ENCODE data around the gene C20orf141. TPM values are rescaled to one million over a fixed set of nuclear protein-coding genes. Genes with fewer than 3 reads are reported as not detected.
A peak's percentile ranks its signal among the peaks of the same experiment; 100 is the strongest.
"Not testable (repeated sequence)": the region's sequence is repeated elsewhere in the genome, so short reads cannot be mapped to it uniquely, and the experiment has no call there.

C20orf141 gene
- total RNA-seq (not detected), polyA plus RNA-seq (not detected)

DNA sequence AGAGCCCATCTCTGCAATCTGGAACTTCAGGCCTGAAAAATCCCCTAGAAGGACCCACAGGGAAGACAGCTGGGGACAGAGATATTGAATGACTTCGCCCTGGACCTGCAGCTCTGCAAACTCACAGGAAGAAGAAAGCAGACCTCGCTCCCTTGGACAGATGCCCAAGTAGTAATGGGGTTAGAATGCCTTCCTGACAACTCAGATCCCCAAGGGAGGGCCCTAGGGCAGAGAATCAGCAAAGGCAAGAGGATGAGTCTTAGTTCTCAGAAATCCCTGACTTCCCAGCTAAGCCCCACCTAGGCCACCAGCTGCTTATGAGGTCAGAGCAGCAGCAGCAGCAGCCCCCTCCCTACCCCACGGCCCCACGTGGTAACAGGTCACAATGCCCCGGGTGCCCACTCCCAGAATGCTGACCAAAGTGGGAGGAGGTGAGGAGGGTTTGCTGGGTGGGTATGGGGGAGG lies at the start of gene C20orf141:
C20orf141 (plus strand) TSS at position 401 of the 465 bp plus-strand sequence. CDS start 198 bp downstream, outside the sequence.
- no peak for ATAC-seq (ENCODE audit: low read depth in 2 of 2)
- H3K9me3 Mint-ChIP-seq = peaks cover 0 to 10% (median 2%) of the 10 kb centered on the region in 7 donors
- DNase-seq = no peak
- no peaks in the 10 kb centered on the region for H3K4me1 Mint-ChIP-seq
- peaks cover 52% of the 10 kb centered on the region for H3K27me3 Mint-ChIP-seq
- Histone ChIP-seq H3K27me3 (ENCODE audit: control insufficient read depth, insufficient read depth, low read length) (peaks cover 8% of the 10 kb centered on the region), H3K4me1 (ENCODE audit: control insufficient read depth, insufficient read depth, low read length, poor library complexity, severe bottlenecking) (no peaks in the 10 kb centered on the region), H3K36me3 (ENCODE audit: control insufficient read depth, insufficient read depth, low read length) (no peaks in the 10 kb centered on the region), H3K4me3 (ENCODE audit: low read depth, low read length) (no peak within 1 kb of the TSS), H3K9me3 (ENCODE audit: control insufficient read depth in 2 of 2, low read length in 2 of 2) (peaks cover 0 to 9% of the 10 kb centered on the region in 2 experiments), H3K27ac (ENCODE audit: insufficient read depth, low read length, poor library complexity, severe bottlenecking) (no peak within 1 kb of the TSS)
- H3K4me3 Mint-ChIP-seq = peak within 1 kb of the TSS in 1 of 4 donors; percentile 13
- peak within 1 kb of the TSS in 2 of 3 donors; percentile 26 to 58 for H3K27ac Mint-ChIP-seq
- no peaks in the 10 kb centered on the region for H3K36me3 Mint-ChIP-seq

DNA sequence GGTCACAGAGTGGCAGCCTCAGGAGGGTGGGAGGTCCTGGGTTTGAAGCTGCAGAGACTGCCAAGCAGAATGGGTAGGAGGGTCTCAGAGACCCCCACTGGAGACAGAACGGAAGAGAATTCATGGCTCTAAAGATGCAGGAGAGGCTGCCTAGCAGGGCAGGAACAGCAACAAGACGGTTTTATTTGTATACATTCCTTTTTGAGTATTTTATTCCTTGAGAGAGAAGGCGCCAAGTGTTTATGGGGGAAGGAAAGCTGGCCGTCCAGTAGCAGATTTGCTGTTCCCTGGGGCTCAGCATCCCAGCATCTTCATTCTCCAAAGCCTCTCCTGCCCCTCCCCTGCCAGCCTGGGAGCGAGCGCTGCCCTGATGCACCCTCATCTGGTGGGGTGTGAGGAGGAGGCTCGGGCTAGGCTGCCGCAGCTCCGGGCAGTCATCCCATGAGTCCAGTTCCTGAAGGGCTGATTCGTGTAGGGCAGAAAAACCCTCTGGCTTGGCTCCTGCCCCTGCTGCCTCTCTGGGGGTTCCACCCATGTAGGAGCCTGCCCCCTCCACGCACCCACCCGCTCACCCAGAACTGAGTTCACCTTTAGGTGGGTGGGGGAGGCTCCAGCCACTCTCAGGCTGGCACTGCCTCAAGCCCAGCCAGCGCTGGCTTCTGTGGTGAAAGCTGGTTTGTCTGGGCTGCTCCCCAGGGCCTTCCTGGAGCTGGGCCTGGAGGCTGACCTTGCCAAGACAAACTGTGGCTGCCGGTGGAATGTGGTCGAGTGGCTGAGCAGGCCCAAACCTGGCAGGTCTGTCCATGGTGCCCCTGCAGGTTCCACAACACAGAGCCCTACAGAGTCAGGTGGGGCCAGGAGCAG lies 46.8 kb upstream of the C20orf141 start:
- no peaks in the 10 kb centered on the region for H3K4me1 ChIP-seq (ENCODE audit: control insufficient read depth, insufficient read depth, low read length, poor library complexity, severe bottlenecking)
- Mint-ChIP-seq H3K36me3 (no peaks in the 10 kb centered on the region), H3K4me1 (no peaks in the 10 kb centered on the region), H3K4me3 (no peak overlapping the region), H3K27me3 (peaks cover 51% of the 10 kb centered on the region), H3K27ac (no peak overlapping the region), H3K9me3 (peaks cover 0 to 3% (median 0%) of the 10 kb centered on the region in 7 donors)
- no peaks in the 10 kb centered on the region for H3K9me3 ChIP-seq (ENCODE audit: control insufficient read depth in 2 of 2, low read length in 2 of 2)
- no peak overlapping the region for H3K4me3 ChIP-seq (ENCODE audit: low read depth, low read length)
- ATAC-seq (ENCODE audit: low read depth in 2 of 2) (no peak), DNase-seq (no peak)
- H3K36me3 ChIP-seq (ENCODE audit: control insufficient read depth, insufficient read depth, low read length) = no peaks in the 10 kb centered on the region
- H3K27ac ChIP-seq (ENCODE audit: insufficient read depth, low read length, poor library complexity, severe bottlenecking) = no peak overlapping the region
- H3K27me3 ChIP-seq (ENCODE audit: control insufficient read depth, insufficient read depth, low read length) = no peaks in the 10 kb centered on the region

- Histone ChIP-seq H3K27me3 (ENCODE audit: control insufficient read depth, insufficient read depth, low read length) (no peaks in the 10 kb centered on the region), H3K36me3 (ENCODE audit: control insufficient read depth, insufficient read depth, low read length) (no peaks in the 10 kb centered on the region), H3K27ac (ENCODE audit: insufficient read depth, low read length, poor library complexity, severe bottlenecking) (no peak overlapping the region), H3K4me1 (ENCODE audit: control insufficient read depth, insufficient read depth, low read length, poor library complexity, severe bottlenecking) (no peaks in the 10 kb centered on the region), H3K4me3 (ENCODE audit: low read depth, low read length) (no peak overlapping the region), H3K9me3 (ENCODE audit: control insufficient read depth in 2 of 2, low read length in 2 of 2) (no peaks in the 10 kb centered on the region)
- no peak overlapping the region for H3K4me3 Mint-ChIP-seq
- no peak for DNase-seq
- peaks cover 48% of the 10 kb centered on the region for H3K27me3 Mint-ChIP-seq
- no peak overlapping the region for H3K27ac Mint-ChIP-seq
- H3K36me3 Mint-ChIP-seq = no peaks in the 10 kb centered on the region
- H3K4me1 Mint-ChIP-seq = no peaks in the 10 kb centered on the region
- ATAC-seq (ENCODE audit: low read depth in 2 of 2) = no peak
- H3K9me3 Mint-ChIP-seq = peaks cover 0 to 3% (median 0%) of the 10 kb centered on the region in 7 donors
Observed at GRCh38 chr20:2768632-2769015, 46.2 kb upstream of the C20orf141 start.

GRCh38 chr20:2770091-2770490 lies 44.7 kb upstream of the C20orf141 start:
- not testable (repeated sequence) for DNase-seq; H3K36me3 Mint-ChIP-seq; H3K27ac ChIP-seq (ENCODE audit: insufficient read depth, low read length, poor library complexity, severe bottlenecking); H3K36me3 ChIP-seq (ENCODE audit: control insufficient read depth, insufficient read depth, low read length); H3K27ac Mint-ChIP-seq; H3K4me1 ChIP-seq (ENCODE audit: control insufficient read depth, insufficient read depth, low read length, poor library complexity, severe bottlenecking); H3K4me3 ChIP-seq (ENCODE audit: low read depth, low read length); ATAC-seq (ENCODE audit: low read depth in 2 of 2); H3K4me1 Mint-ChIP-seq; H3K4me3 Mint-ChIP-seq; H3K9me3 ChIP-seq (ENCODE audit: control insufficient read depth in 2 of 2, low read length in 2 of 2); H3K9me3 Mint-ChIP-seq; H3K27me3 ChIP-seq (ENCODE audit: control insufficient read depth, insufficient read depth, low read length)
- peaks cover 47% of the 10 kb centered on the region for H3K27me3 Mint-ChIP-seq

DNA sequence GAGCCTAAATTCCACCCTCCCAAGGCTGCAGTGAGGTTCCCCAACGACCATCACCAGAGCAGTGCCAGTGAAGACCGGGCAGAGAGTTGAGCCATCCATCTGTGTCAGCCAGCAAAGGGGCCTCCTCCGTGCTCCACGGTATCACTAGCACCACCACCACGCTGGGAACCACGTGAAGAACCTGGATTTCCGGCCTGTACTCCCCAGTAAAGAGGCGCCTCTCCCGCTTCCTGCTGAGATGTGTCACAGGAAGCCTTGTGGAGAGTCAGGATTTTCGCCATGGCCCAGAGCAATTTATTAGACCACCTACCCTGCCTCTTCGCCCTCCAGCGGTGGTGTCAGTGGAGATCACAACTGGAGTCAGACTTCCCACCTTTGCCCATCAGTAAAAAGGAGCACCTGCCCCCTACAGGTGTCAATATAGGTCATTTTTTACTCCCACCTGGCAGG lies 43.1 kb upstream of the C20orf141 start:
- Histone ChIP-seq H3K27me3 (ENCODE audit: control insufficient read depth, insufficient read depth, low read length) (peaks cover 2% of the 10 kb centered on the region), H3K4me1 (ENCODE audit: control insufficient read depth, insufficient read depth, low read length, poor library complexity, severe bottlenecking) (no peaks in the 10 kb centered on the region), H3K36me3 (ENCODE audit: control insufficient read depth, insufficient read depth, low read length) (no peaks in the 10 kb centered on the region), H3K27ac (ENCODE audit: insufficient read depth, low read length, poor library complexity, severe bottlenecking) (no peak overlapping the region), H3K9me3 (ENCODE audit: control insufficient read depth in 2 of 2, low read length in 2 of 2) (no peaks in the 10 kb centered on the region), H3K4me3 (ENCODE audit: low read depth, low read length) (no peak overlapping the region)
- peaks cover 48% of the 10 kb centered on the region for H3K27me3 Mint-ChIP-seq
- ATAC-seq (ENCODE audit: low read depth in 2 of 2) (no peak), DNase-seq (no peak)
- H3K4me3 Mint-ChIP-seq = no peak overlapping the region
- H3K9me3 Mint-ChIP-seq = peaks cover 0 to 3% (median 0%) of the 10 kb centered on the region in 7 donors
- H3K4me1 Mint-ChIP-seq = no peaks in the 10 kb centered on the region
- no peaks in the 10 kb centered on the region for H3K36me3 Mint-ChIP-seq
- no peak overlapping the region for H3K27ac Mint-ChIP-seq

DNA sequence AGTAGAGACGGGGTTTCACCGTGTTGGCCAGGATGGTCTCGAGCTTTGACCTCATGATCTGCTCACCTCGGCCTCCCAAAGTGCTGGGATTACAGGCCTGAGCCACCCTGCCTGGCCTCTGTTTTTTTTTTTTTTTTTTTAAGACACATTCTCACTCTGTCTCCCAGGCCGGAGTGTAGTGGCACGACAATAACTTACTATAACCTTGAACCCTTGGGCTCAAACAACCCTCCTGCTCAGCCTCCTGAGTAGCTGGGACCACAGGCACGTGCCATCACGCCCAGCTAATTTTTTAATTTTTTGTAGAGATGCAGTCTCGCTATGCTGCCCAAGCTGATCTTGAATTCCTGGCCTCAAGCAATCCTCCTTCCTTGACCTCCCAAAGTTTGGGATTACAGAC lies 41.0 kb upstream of the C20orf141 start:
- peaks cover 41% of the 10 kb centered on the region for H3K27me3 Mint-ChIP-seq

DNA sequence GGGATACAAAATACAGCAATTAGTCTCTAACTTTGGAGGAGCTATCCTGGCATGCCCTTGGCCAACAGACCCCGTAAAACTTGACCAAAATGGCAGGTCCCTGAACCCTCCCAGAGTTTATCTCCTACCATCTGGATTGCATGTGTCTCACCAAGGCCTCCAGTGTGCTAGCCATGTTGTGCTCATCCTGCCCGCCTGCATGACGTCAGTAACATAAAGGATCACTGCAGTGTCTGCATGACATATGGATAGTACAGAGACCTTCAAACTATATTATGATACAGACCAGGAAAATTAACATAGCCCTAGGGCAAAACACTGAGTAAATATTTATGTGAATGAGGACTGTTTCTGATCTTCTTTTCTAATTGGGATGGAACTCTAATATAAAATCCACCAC lies 39.6 kb upstream of the C20orf141 start:
- no peak overlapping the region for H3K27ac Mint-ChIP-seq
- H3K27me3 ChIP-seq (ENCODE audit: control insufficient read depth, insufficient read depth, low read length) = peaks cover 2% of the 10 kb centered on the region
- peaks cover 0 to 4% (median 1%) of the 10 kb centered on the region in 7 donors for H3K9me3 Mint-ChIP-seq
- H3K27ac ChIP-seq (ENCODE audit: insufficient read depth, low read length, poor library complexity, severe bottlenecking) = no peak overlapping the region
- no peak overlapping the region for H3K4me3 Mint-ChIP-seq
- no peak overlapping the region for H3K4me3 ChIP-seq (ENCODE audit: low read depth, low read length)
- H3K4me1 Mint-ChIP-seq = no peaks in the 10 kb centered on the region
- ATAC-seq (ENCODE audit: low read depth in 2 of 2) = no peak
- no peak for DNase-seq
- H3K36me3 ChIP-seq (ENCODE audit: control insufficient read depth, insufficient read depth, low read length) = no peaks in the 10 kb centered on the region
- H3K9me3 ChIP-seq (ENCODE audit: control insufficient read depth in 2 of 2, low read length in 2 of 2) = no peaks in the 10 kb centered on the region
- peaks cover 37% of the 10 kb centered on the region for H3K27me3 Mint-ChIP-seq
- H3K4me1 ChIP-seq (ENCODE audit: control insufficient read depth, insufficient read depth, low read length, poor library complexity, severe bottlenecking) = no peaks in the 10 kb centered on the region
- H3K36me3 Mint-ChIP-seq = no peaks in the 10 kb centered on the region

More for the DNA sequence above, 41.0 kb upstream of the C20orf141 start:
- Histone ChIP-seq H3K4me1 (ENCODE audit: control insufficient read depth, insufficient read depth, low read length, poor library complexity, severe bottlenecking) (no peaks in the 10 kb centered on the region), H3K9me3 (ENCODE audit: control insufficient read depth in 2 of 2, low read length in 2 of 2) (no peaks in the 10 kb centered on the region), H3K27ac (ENCODE audit: insufficient read depth, low read length, poor library complexity, severe bottlenecking) (no peak overlapping the region), H3K4me3 (ENCODE audit: low read depth, low read length) (no peak overlapping the region), H3K36me3 (ENCODE audit: control insufficient read depth, insufficient read depth, low read length) (no peaks in the 10 kb centered on the region), H3K27me3 (ENCODE audit: control insufficient read depth, insufficient read depth, low read length) (peaks cover 2% of the 10 kb centered on the region)
- H3K36me3 Mint-ChIP-seq = no peaks in the 10 kb centered on the region
- ATAC-seq (ENCODE audit: low read depth in 2 of 2) = no peak
- H3K27ac Mint-ChIP-seq = no peak overlapping the region
- H3K9me3 Mint-ChIP-seq = peaks cover 0 to 4% (median 0%) of the 10 kb centered on the region in 7 donors
- H3K4me3 Mint-ChIP-seq = no peak overlapping the region
- H3K4me1 Mint-ChIP-seq = no peaks in the 10 kb centered on the region
- DNase-seq = no peak

Data from CD4-positive, CD25-positive, alpha-beta regulatory T cell (primary cell).